GM18909 (cell line): Measurements from ENCODE around the gene PVALB.

ENCODE experiments used
- ATAC-seq: cut with Tn5 transposase; IDR thresholded peaks from one replicate; pipeline ENCODE4 v1.9.1; 2021; ENCODE audit warnings: mild to moderate bottlenecking; ENCODE audit not compliant: unreplicated experiment, poor library complexity

The PVALB gene

DNA sequence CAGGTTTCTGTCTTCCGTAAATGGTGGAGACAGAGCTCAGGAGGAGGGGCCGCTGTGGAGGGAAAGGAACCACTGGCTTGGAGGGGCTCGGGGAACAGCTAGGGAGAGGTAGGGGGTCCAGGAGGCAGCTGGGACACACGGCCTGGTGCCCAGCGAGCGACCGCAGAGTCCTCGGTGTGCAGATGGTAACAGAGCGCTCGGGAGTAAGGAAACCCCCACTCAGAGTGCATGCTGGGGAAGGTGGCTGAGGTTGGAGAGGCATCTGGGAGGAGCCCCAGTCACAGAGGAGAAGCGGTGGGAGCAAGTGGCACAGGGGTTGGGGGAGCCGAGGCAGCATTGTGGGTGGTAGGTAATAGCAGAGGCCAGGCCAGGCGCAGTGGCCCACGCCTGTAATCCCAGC, 33.2 kb upstream of the PVALB start:
- no peak for ATAC-seq

- ATAC-seq = no peak
These were observed 30.1 kb upstream of the PVALB start for GRCh38 chr22:36846949-36847348.

DNA sequence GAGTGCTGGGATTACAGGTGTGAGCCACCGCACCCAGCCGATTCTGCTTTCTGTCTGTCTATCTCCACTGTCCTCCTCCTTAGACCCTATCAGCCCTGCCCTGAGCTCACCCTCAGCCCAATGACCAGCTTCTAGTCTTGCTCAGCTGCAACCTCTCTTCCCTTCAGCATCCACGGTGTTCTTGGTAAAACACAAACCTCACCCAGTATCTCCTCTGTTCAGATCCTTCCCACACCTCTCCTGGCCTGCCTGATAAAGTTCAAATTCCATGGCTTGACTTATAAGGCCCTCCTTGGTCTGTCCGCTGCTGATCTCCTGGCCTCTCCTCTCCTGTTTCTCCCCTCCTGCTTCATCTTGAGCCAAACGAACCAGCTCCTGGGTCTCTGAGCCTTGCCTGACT, 29.4 kb upstream of the PVALB start:
- ATAC-seq = no peak

- no peak for ATAC-seq
These were observed 23.3 kb upstream of the PVALB start for GRCh38 chr22:36840106-36840505.

DNA sequence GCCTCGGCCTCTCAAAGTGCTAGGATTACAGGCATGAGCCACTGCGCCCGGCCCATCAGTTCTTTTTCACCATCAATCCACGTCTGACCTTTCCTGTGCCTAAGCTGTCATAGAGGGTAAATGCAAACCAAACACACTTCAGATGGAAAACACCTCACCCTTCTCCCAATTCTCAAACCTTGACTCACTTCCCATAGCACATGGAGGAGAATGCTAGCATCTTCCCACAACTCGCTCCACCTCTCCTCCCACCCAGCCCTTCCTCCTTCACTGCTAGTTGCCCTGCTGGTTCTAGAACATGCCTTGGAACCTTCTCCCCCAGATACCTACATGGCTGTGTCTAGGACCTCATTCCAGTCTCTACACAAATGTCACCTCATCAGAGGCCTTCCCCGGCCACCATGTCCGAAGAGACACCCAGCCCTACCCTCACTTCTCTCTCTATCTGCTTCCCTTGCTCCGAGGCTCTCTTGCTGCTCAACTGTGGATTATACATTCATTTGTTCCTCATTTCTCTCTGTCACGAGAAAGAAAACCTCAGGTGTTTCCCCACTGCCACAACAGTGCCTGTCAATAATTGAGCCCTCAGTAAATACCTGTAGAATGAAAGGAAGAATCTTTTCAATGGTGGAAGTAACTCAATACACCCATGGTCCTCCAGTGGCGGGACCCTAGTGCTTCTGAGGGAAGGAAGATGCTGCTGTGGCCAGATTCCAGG, 22.7 kb upstream of the PVALB start:
- ATAC-seq = no peak

DNA sequence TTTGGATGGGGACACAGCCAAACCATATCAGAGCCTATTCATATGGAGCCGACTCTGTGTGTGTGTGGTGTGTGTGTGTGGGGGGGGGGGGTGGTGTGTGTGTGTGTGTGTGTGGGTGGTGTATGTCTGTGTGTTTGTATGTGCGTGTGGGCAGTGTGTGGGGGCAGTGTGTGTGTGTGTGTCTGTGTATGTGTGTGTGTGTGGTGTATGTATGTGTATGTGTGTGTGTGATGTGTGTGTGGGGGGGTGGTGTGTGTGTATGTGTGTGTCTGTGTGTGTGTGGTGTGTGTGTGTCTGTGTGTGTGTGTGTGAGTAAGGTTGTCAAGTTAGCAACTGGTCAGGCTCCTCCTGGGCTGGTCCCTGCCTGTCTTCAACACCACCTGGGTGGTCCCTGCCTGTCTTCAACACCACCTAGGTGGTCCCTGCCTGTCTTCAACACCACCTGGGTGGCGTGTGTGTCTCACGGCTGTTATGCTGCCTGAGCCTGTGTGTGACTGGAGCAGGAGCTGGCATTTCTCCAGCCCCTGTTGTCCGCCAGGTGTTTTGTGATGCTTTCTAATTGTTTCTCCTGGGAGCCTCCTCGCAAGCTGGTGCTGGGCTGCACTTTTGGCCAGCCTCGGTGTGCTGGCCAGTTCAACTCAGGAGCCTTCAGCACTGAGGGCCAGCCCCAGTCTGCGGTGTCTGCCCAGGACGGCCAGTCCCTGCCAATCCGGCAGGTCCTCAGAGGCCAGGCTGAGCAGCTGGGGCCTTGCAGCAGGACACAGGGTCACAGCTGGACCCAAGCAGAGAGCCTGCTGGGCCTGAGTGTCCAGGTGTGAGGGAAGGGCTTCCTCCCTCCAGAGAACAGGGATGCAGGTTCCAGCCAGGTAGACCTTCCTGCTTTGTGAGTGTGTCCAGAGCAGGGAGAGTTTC, 21.5 kb upstream of the PVALB start:
- no peak for ATAC-seq

DNA sequence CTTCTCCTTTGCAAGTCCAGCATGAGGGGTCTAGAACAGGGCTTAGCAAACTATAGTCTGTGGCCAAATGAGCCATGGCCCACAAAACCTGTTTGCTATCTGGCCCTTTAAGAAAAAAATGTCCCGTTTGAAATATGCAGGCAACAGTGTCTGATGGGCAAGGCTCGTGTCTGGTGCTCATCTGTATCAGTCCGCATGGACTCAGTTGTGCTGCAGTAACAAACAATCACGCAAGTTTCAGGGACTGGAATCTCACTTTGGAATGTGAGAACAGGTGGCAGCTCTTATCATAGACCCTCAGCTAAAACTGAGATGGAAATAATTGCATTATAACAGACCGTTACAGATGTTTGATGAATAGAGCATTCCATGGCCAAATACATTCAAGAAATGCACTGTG, 19.1 kb upstream of the PVALB start:
- no peak for ATAC-seq

DNA sequence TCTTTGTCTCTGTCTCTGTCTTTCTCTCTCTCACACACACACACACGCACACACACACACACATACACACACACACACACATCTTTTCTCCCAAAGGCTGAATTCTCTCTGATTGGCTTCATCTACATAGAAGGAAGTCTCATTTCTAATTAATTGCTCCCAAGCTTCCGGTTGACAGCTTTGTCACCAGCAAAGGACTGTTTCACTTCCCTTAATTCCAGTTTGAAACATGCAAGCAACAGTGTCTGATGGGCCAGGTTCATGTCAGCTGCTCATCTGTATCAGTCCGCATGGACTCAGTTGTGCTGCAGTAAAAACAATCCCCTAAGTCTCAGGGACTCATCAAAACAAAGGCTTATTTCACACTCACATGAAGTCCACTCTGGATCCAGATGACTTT, 16.2 kb upstream of the PVALB start:
- no peak for ATAC-seq

DNA sequence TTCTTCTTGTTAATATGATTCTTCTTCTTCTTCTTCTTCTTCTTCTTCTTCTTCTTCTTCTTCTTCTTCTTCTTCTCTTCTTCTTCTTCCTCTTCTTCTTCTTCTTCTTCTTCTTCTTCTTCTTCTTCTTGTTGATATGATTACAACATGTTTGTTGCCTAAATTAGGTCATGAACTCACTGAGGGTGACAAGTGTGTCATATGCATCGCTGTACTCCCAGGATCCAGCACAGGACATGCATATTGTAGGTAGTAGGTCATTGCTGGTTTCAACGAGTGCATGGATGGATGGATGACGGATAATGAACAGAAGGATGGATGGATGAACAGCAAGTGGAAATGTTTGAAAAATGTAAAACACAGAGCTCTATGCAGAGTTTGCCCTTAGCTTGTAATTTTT, 14.9 kb upstream of the PVALB start:
- ATAC-seq = no peak

- no peak for ATAC-seq
These were observed 14.4 kb upstream of the PVALB start for GRCh38 chr22:36831206-36831605.

GRCh38 chr22:36830601-36831000, 13.8 kb upstream of the PVALB start:
- no peak for ATAC-seq

DNA sequence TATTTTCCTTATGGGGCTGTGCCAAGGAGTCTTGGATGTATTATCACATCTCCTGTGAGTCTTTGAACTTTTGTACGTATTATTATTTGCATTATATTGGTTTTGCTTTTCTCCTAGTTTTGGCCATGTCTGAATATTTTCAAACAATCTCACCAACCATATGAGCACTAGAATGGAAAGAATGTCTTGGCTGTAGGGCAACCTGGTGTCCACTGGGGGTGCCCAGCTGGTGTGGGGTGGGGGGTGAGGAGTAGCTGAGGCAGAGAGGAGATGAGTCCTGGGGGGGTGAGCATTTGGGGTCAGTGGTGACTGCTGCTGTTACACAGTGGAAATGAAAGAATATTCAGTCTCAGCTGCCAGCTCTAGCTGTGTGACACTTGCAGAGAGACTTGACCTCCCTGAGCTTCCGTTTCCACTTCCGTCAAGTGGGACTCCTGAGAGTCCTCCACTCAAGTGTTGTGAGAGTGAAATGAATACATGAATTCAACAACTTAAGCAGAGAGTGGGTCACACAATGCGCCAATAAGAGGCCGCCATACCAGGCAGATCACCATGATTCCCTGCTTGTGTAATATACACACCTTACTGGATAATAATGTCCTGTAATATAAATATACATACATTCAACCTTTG, 12.7 kb upstream of the PVALB start:
- no peak for ATAC-seq

GRCh38 chr22:36828815-36829214, 12.0 kb upstream of the PVALB start:
- no peak for ATAC-seq

- ATAC-seq = no peak
These were observed 9.4 kb upstream of the PVALB start for GRCh38 chr22:36826262-36826661.

GRCh38 chr22:36824655-36825054, 7.8 kb upstream of the PVALB start:
- ATAC-seq = no peak

- no peak for ATAC-seq
These were observed 6.5 kb upstream of the PVALB start for GRCh38 chr22:36823186-36823839.

- no peak for ATAC-seq
These were observed 5.7 kb upstream of the PVALB start for GRCh38 chr22:36822581-36822980.

- ATAC-seq = no peak
These were observed 2.3 kb upstream of the PVALB start for GRCh38 chr22:36819112-36819511.

GRCh38 chr22:36818010-36818642, 1.3 kb upstream of the PVALB start:
- no peak for ATAC-seq

GRCh38 chr22:36817525-36817848, 652 bp upstream of the PVALB start:
- ATAC-seq = no peak

DNA sequence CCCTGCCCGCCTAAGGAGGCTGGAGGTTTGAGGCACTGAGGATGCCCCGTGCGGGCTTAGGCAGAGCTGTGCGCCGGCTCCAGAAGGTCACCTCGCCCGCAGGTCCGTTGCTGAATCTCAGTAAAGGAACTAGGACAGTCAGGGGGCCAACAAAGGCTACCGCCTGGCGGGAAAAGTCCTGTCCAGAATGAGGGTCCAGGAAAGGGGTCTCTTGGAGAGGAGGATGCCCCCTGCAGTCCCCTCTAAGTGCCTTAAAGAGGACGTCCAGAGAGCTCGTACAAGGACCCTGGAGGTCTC, 548 bp downstream of the PVALB start:
- ATAC-seq = no peak
